KMS-11 (cell line): ENCODE results near the gene PIRT.

Source experiments
- H2AFZ ChIP-seq: fragments of 200-600 bp; sonication (generic); 2 replicates; pipeline ENCODE4 v1.6.1; 2016; ENCODE audit warnings: antibody characterized with exemption, mixed run types, low read depth
- H3K27ac ChIP-seq: fragments of 200-600 bp; sonication (generic); 2 replicates; pipeline ENCODE4 v1.6.1; 2016; ENCODE audit warnings: mild to moderate bottlenecking, mixed run types
- H3K27me3 ChIP-seq: fragments of 200-600 bp; sonication (generic); 2 replicates; pipeline ENCODE4 v1.6.1; 2017; ENCODE audit warnings: mild to moderate bottlenecking, low read depth, mixed run types, moderate library complexity; ENCODE audit not compliant: insufficient read depth
- H3K36me3 ChIP-seq: fragments of 200-600 bp; sonication (generic); 2 replicates; pipeline ENCODE4 v1.6.1; 2017; ENCODE audit warnings: mild to moderate bottlenecking, mixed run types; ENCODE audit not compliant: insufficient read depth
- H3K4me1 ChIP-seq: fragments of 200-600 bp; sonication (generic); 2 replicates; pipeline ENCODE4 v1.6.1; 2016; ENCODE audit warnings: mild to moderate bottlenecking, low read depth, mixed run types; ENCODE audit not compliant: poor library complexity, severe bottlenecking
- H3K4me2 ChIP-seq: fragments of 200-600 bp; sonication (generic); 2 replicates; pipeline ENCODE4 v1.7.0; 2016; ENCODE audit warnings: mild to moderate bottlenecking, mixed run types
- H3K4me3 ChIP-seq: fragments of 200-600 bp; sonication (generic); IDR thresholded peaks from 2 replicates; pipeline ENCODE4 v1.6.1; 2017; ENCODE audit warnings: low read depth, low read length, mixed read lengths; ENCODE audit not compliant: insufficient read depth
- H3K79me2 ChIP-seq: fragments of 200-600 bp; sonication (generic); 2 replicates; pipeline ENCODE4 v1.6.1; 2016; ENCODE audit warnings: low read depth, mixed run types; ENCODE audit not compliant: insufficient read depth
- H3K9ac ChIP-seq: fragments of 200-600 bp; sonication (generic); 2 replicates; pipeline ENCODE4 v1.6.1; 2016; ENCODE audit warnings: mild to moderate bottlenecking, mixed run types
- H4K20me1 ChIP-seq: fragments of 200-600 bp; sonication (generic); 2 replicates; pipeline ENCODE4 v1.6.1; 2016; ENCODE audit warnings: mild to moderate bottlenecking, mixed run types; ENCODE audit not compliant: insufficient read depth
- TF ChIP-seq, protein P1 (sequence below): fragments of 200-600 bp; sonication (generic); conservative IDR thresholded peaks from 2 replicates; pipeline ENCODE4 v1.6.1; 2017; ENCODE audit warnings: low read depth, mild to moderate bottlenecking, antibody characterized with exemption, low read length, moderate library complexity, mixed read lengths

Gene PIRT

DNA sequence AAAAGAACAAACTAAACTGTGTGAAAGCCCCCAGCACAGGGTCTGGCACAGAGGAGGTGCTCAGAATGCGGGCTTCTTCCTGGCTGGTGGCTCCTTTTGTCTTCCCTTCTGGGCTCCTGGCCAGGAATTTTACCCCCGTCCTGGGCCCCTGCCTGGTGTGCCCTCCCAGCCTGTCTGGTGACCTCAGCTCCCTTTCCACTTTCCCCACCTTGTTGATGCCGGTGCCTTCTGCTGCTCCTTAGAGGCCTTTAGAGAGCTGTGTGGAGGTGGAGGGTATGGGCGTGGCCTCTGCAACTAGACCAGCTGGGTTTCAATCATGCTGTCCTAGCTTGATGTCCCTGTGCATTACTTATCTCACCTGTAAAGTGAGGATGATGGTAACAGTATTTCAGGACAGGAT is 16.8 kb downstream of the PIRT start:
- no peaks in the 10 kb centered on the region for H3K4me1 ChIP-seq
- no peak overlapping the region for H2AFZ ChIP-seq
- H3K79me2 ChIP-seq, result no peaks in the 10 kb centered on the region
- no peaks in the 10 kb centered on the region for H3K36me3 ChIP-seq
- H3K27me3 ChIP-seq, result no peaks in the 10 kb centered on the region
- TF ChIP-seq, protein P1, sequence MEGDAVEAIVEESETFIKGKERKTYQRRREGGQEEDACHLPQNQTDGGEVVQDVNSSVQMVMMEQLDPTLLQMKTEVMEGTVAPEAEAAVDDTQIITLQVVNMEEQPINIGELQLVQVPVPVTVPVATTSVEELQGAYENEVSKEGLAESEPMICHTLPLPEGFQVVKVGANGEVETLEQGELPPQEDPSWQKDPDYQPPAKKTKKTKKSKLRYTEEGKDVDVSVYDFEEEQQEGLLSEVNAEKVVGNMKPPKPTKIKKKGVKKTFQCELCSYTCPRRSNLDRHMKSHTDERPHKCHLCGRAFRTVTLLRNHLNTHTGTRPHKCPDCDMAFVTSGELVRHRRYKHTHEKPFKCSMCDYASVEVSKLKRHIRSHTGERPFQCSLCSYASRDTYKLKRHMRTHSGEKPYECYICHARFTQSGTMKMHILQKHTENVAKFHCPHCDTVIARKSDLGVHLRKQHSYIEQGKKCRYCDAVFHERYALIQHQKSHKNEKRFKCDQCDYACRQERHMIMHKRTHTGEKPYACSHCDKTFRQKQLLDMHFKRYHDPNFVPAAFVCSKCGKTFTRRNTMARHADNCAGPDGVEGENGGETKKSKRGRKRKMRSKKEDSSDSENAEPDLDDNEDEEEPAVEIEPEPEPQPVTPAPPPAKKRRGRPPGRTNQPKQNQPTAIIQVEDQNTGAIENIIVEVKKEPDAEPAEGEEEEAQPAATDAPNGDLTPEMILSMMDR, result no peak
- H4K20me1 ChIP-seq, result no peaks in the 10 kb centered on the region
- H3K4me3 ChIP-seq, result no peak overlapping the region
- H3K9ac ChIP-seq, result no peak overlapping the region
- no peak overlapping the region for H3K4me2 ChIP-seq
- no peak overlapping the region for H3K27ac ChIP-seq

DNA sequence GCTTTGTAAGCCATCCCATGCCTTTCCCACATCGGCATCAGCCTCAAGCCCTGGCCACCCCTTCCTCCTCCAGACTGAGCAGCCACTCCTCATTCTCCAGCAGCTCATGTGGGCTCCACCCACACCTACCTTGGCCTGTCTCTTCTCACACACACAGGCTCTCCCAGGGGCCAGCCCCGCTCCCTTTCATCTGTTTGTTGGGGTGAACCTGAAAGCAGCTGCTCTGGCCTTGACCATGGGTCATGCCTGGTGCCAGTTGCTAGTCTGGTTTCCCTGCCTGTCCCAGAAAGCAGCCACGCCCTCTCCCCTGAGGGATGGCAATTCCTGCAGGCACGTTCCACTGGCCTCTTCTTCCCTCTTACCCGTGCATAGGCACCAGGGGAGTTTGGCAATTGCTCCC is 22.6 kb downstream of the PIRT start:
- no peaks in the 10 kb centered on the region for H3K27me3 ChIP-seq
- H4K20me1 ChIP-seq, result no peaks in the 10 kb centered on the region
- no peak overlapping the region for H3K27ac ChIP-seq
- no peak overlapping the region for H2AFZ ChIP-seq
- no peaks in the 10 kb centered on the region for H3K79me2 ChIP-seq
- TF ChIP-seq, protein P1, result no peak
- H3K4me2 ChIP-seq, result no peak overlapping the region
- H3K36me3 ChIP-seq, result no peaks in the 10 kb centered on the region
- H3K4me3 ChIP-seq, result no peak overlapping the region
- no peak overlapping the region for H3K9ac ChIP-seq
- no peaks in the 10 kb centered on the region for H3K4me1 ChIP-seq

DNA sequence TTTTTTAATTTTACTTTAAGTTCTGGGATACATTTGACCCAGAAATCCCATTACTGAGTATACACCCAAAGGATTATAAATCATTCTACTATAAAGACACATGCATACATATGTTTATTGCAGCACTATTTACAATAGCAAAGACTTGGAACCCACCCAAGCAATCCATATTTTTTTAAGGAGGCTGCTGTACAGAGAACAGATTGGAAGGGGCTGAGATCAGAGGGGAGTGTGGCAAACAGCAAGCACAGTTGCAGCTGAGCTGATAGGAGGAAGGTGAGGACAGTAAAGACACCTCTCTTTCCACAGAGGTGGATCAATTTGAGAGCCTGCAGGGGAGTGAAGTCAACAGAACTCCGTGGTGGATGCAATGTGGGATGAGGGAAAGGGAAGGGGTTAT is 23.8 kb downstream of the PIRT start:
- no peak overlapping the region for H3K9ac ChIP-seq
- no peaks in the 10 kb centered on the region for H3K27me3 ChIP-seq
- no peaks in the 10 kb centered on the region for H3K4me1 ChIP-seq
- no peaks in the 10 kb centered on the region for H4K20me1 ChIP-seq
- no peak overlapping the region for H3K27ac ChIP-seq
- no peak overlapping the region for H3K4me2 ChIP-seq
- TF ChIP-seq, protein P1, result no peak
- no peak overlapping the region for H3K4me3 ChIP-seq
- H3K36me3 ChIP-seq, result no peaks in the 10 kb centered on the region
- H2AFZ ChIP-seq, result no peak overlapping the region
- H3K79me2 ChIP-seq, result no peaks in the 10 kb centered on the region

DNA sequence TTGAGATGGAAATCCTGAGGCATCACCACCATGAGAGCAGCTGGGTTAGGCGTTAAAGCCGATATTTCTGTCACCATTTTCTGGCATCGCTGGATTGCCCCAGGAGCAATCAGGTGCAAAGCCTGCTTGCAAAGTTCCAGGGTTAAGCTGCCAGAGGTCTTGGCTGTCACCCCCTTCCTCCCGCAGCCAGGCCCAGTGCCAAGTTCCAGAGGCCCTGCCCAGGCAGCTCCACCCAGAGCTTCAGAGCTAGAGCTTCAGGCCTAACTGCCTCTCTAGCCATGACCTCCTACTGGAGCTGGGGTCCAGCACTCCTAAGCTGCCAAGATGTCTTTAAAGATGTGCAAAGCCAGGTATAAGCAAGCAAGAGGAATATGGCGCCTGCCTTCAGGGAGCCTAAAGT is 25.2 kb downstream of the PIRT start:
- Histone ChIP-seq H3K9ac (no peak overlapping the region), H3K4me2 (no peak overlapping the region), H4K20me1 (no peaks in the 10 kb centered on the region), H2AFZ (no peak overlapping the region), H3K27ac (no peak overlapping the region), H3K4me3 (no peak overlapping the region), H3K4me1 (no peaks in the 10 kb centered on the region), H3K36me3 (no peaks in the 10 kb centered on the region), H3K27me3 (no peaks in the 10 kb centered on the region), H3K79me2 (no peaks in the 10 kb centered on the region)
- TF ChIP-seq, protein P1, result no peak

DNA sequence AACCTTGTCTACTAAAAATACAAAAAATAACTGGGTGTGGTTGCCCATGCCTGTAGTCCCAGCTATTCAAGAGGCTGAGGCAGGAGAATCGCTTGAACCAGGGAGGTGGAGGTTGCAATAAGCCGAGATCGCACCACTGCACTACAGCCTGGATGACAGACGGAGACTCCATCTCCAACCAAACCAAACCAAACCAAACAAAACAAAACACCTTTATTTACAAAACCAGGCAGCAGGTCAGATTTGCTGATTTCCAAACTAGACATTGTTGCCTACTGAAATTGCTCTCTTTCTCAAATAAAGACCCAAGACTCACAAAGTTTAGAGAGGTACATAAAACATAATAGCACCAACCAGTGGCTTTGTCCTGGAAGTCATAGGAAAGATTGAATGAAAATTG is 28.3 kb downstream of the PIRT start:
- Histone ChIP-seq H3K27ac (no peak overlapping the region), H3K9ac (no peak overlapping the region), H3K36me3 (no peaks in the 10 kb centered on the region)

More for the DNA sequence above, 28.3 kb downstream of the PIRT start:
- TF ChIP-seq, protein P1, result no peak
- Histone ChIP-seq H2AFZ (no peak overlapping the region), H3K27me3 (no peaks in the 10 kb centered on the region), H3K4me3 (no peak overlapping the region), H3K4me2 (no peak overlapping the region), H3K79me2 (no peaks in the 10 kb centered on the region), H3K4me1 (no peaks in the 10 kb centered on the region), H4K20me1 (no peaks in the 10 kb centered on the region)
